Measurements from ENCODE around the gene CFLAR.

The CFLAR gene

DNA sequence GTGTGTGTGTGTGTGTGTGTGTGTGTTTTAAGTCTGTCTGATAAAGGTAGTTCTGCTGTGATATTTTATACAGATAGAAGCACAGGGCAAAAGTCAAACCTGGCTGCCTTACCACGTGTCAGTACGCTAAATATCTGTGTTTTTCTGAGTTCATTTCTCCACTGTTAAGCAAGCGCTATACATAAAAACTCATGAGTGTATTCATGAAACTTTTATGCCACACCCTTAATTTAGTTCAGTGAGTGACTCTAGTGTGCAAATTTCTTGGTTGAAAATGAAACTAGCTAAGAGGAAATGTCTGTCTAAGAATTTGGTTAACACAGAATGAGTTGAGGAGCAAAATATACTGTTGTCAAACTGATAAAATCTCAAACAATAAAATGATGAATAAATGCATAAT lies 78.1 kb downstream of the CFLAR start:
- TF ChIP-seq, protein P1, sequence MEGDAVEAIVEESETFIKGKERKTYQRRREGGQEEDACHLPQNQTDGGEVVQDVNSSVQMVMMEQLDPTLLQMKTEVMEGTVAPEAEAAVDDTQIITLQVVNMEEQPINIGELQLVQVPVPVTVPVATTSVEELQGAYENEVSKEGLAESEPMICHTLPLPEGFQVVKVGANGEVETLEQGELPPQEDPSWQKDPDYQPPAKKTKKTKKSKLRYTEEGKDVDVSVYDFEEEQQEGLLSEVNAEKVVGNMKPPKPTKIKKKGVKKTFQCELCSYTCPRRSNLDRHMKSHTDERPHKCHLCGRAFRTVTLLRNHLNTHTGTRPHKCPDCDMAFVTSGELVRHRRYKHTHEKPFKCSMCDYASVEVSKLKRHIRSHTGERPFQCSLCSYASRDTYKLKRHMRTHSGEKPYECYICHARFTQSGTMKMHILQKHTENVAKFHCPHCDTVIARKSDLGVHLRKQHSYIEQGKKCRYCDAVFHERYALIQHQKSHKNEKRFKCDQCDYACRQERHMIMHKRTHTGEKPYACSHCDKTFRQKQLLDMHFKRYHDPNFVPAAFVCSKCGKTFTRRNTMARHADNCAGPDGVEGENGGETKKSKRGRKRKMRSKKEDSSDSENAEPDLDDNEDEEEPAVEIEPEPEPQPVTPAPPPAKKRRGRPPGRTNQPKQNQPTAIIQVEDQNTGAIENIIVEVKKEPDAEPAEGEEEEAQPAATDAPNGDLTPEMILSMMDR (conservative IDR thresholded peaks at IDR 0.05; ENCODE audit: low read depth, low read length), result no peak
- no peak overlapping the region for H3K4me3 ChIP-seq (ENCODE audit: low read length)
- DNase-seq (ENCODE audit: low read depth), result no peak

- no peak overlapping the region for H3K4me3 ChIP-seq (ENCODE audit: low read length)
- TF ChIP-seq, protein P1 (conservative IDR thresholded peaks at IDR 0.05; ENCODE audit: low read depth, low read length), result no peak
- no peak for DNase-seq (ENCODE audit: low read depth)
Measured at GRCh38 chr2:201195331-201195730, 79.4 kb downstream of the CFLAR start.

GRCh38 chr2:201196003-201196402 lies 80.0 kb downstream of the CFLAR start:
- DNase-seq (ENCODE audit: low read depth), result no peak
- H3K4me3 ChIP-seq (ENCODE audit: low read length), result no peak overlapping the region
- TF ChIP-seq, protein P1 (conservative IDR thresholded peaks at IDR 0.05; ENCODE audit: low read depth, low read length), result no peak

GRCh38 chr2:201196803-201197202 lies 80.8 kb downstream of the CFLAR start:
- H3K4me3 ChIP-seq (ENCODE audit: low read length), result no peak overlapping the region
- TF ChIP-seq, protein P1 (conservative IDR thresholded peaks at IDR 0.05; ENCODE audit: low read depth, low read length), result no peak
- no peak for DNase-seq (ENCODE audit: low read depth)

DNA sequence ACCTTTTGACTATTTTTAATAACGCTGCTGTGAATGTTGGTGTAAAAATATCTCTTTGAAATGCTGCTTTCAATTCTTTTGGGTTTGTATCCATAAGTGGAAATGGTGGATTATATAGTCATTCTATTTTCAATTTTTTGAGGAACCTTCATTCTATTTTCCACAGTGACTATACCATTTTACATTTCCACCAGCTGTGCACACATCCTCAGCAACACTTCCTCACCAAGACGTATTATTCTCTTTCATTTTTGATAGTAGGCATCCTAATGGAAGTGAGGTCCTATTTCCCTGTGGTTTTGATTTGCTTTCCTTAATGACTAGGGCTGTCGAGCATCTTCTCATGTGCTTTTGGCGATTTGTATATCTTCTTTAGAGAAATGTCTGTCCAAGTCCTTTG lies 81.8 kb downstream of the CFLAR start:
- H3K4me3 ChIP-seq (ENCODE audit: low read length), result no peak overlapping the region
- TF ChIP-seq, protein P1 (conservative IDR thresholded peaks at IDR 0.05; ENCODE audit: low read depth, low read length), result no peak
- no peak for DNase-seq (ENCODE audit: low read depth)

- no peak overlapping the region for H3K4me3 ChIP-seq (ENCODE audit: low read length)
- TF ChIP-seq, protein P1 (conservative IDR thresholded peaks at IDR 0.05; ENCODE audit: low read depth, low read length), result no peak
- no peak for DNase-seq (ENCODE audit: low read depth)
Measured at GRCh38 chr2:201199847-201200246, 83.9 kb downstream of the CFLAR start.

DNA sequence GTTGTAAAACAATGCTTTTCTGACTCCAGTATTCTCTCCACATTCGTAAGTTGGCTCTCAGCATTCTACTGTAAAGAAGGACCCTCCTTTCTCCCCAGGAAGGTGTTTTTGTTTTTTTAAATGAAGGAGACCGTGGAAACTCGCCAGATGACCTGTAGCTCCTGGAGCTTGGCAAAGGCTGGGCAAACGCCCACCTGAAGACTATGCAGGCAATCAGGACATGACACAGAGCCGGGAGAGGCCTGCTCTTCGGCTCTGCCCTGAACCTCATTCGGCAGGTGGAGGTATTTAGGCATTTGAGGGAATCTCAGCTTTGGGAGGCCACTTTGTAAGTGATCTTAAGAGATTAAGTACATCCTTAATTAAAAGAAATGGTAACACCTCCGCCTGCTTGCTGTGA lies 84.4 kb downstream of the CFLAR start:
- no peak for DNase-seq (ENCODE audit: low read depth)
- no peak overlapping the region for H3K4me3 ChIP-seq (ENCODE audit: low read length)
- TF ChIP-seq, protein P1 (conservative IDR thresholded peaks at IDR 0.05; ENCODE audit: low read depth, low read length), result no peak

All from retinal pigment epithelial cell (primary cell).